Esophagus muscularis mucosa (tissue), 3 donors: ENCODE data around the gene PLSCR4.

Experiments
- CTCF ChIP-seq, 3 experiments: fragments of 200-600 bp in 2 of 3; fragments of 450-650 bp in 1 of 3; sonication (generic) in 2 of 3; IDR thresholded peaks; one replicate each; pipeline ENCODE4 v1.5.1; 2017 to 2019; ENCODE audit warnings: antibody characterized with exemption in 3 of 3, mild to moderate bottlenecking in 2 of 3, moderate library complexity in 1 of 3
- POLR2A ChIP-seq: fragments of 450-650 bp; IDR thresholded peaks from one replicate; pipeline ENCODE4 v1.6.1; 2017; ENCODE audit warnings: antibody characterized with exemption, moderate library complexity, mild to moderate bottlenecking, low read depth
- POLR2AphosphoS5 ChIP-seq, 2 donors: sonication (generic); formaldehyde crosslinking; IDR thresholded peaks; one replicate each; pipeline ENCODE4 v1.6.1; 2017; ENCODE audit warnings: antibody characterized with exemption in 2 of 2

GRCh38 chr3:146271180-146271579 lies 20.3 kb upstream of the PLSCR4 start:
- TF ChIP-seq CTCF (IDR thresholded peaks at IDR 0.05) (no peak), POLR2A (no peak), POLR2AphosphoS5 (IDR thresholded peaks at IDR 0.05) (no peak)
